Hematopoietic multipotent progenitor cell treated with erythropoietin and hydrocortisone succinate and interleukin-3 and kit ligand, for 8 days (in vitro differentiated cells): ENCODE measurements around the gene ECM2.

Experiments used
- DNase-seq: peaks from one replicate; pipeline ENCODE4 v3.0.0-alpha.2; 2015

ECM2 gene

GRCh38 chr9:92496396-92497176 is 39.2 kb downstream of the ECM2 start:
- no peak for DNase-seq

- no peak for DNase-seq
These were observed 40.9 kb downstream of the ECM2 start for GRCh38 chr9:92494856-92495255.

GRCh38 chr9:92493749-92494387 is 41.9 kb downstream of the ECM2 start:
- no peak for DNase-seq

GRCh38 chr9:92492781-92493401 is 42.9 kb downstream of the ECM2 start:
- DNase-seq: peak; percentile 10

GRCh38 chr9:92488681-92489550 is 46.9 kb downstream of the ECM2 start:
- DNase-seq: no peak

- no peak for DNase-seq
These were observed 49.4 kb downstream of the ECM2 start for GRCh38 chr9:92486371-92486770.

GRCh38 chr9:92484563-92484962 is 51.2 kb downstream of the ECM2 start:
- no peak for DNase-seq

GRCh38 chr9:92483627-92484545 is 51.9 kb downstream of the ECM2 start:
- no peak for DNase-seq

GRCh38 chr9:92482805-92483204 is 53.0 kb downstream of the ECM2 start:
- no peak for DNase-seq

GRCh38 chr9:92482329-92482728 is 53.5 kb downstream of the ECM2 start, which contains the start of gene ASPN:
Gene ASPN (minus strand): TSS chr9:92482506.
- peak; percentile 20 for DNase-seq

- peak; percentile 48 for DNase-seq
These were observed 54.7 kb downstream of the ECM2 start for GRCh38 chr9:92480986-92481633.

GRCh38 chr9:92480291-92480771 is 55.5 kb downstream of the ECM2 start:
- no peak for DNase-seq

- no peak for DNase-seq
These were observed 56.4 kb downstream of the ECM2 start for GRCh38 chr9:92479346-92479745.

- DNase-seq: no peak
These were observed 57.0 kb downstream of the ECM2 start for GRCh38 chr9:92478783-92479182.

GRCh38 chr9:92476962-92477361 is 58.8 kb downstream of the ECM2 start:
- DNase-seq: no peak

- DNase-seq: no peak
These were observed 61.2 kb downstream of the ECM2 start for GRCh38 chr9:92474587-92474986.

GRCh38 chr9:92468206-92468605 is 67.6 kb downstream of the ECM2 start:
- DNase-seq: no peak

- no peak for DNase-seq
These were observed 68.3 kb downstream of the ECM2 start for GRCh38 chr9:92467511-92467910.

- DNase-seq: no peak
These were observed 68.7 kb downstream of the ECM2 start for GRCh38 chr9:92467041-92467440.

GRCh38 chr9:92463984-92464383 is 71.8 kb downstream of the ECM2 start:
- DNase-seq: no peak

- DNase-seq: no peak
These were observed 72.4 kb downstream of the ECM2 start for GRCh38 chr9:92463387-92463786.
